Fibroblast of lung (primary cell): Measurements from ENCODE around the gene FRMD4A. TPM values are rescaled to one million over a fixed set of nuclear protein-coding genes. Genes with fewer than 3 reads are reported as not detected.

Experiments used
- DNase-seq, 2 donors: peaks; one replicate each; pipeline versions ENCODE4 v3.0.0 to v3.0.0-alpha.2; 2010; ENCODE audit warnings: low read depth in 2 of 2
- H2AFZ ChIP-seq: 2 replicates; pipeline ENCODE4 v1.5.1; 2012; ENCODE audit warnings: low read length, control low read depth, inconsistent platforms
- H3K27ac ChIP-seq: 2 replicates; pipeline ENCODE4 v1.5.1; 2011; ENCODE audit warnings: low read length, control low read depth; ENCODE audit not compliant: insufficient read depth
- H3K27me3 ChIP-seq: 2 replicates; pipeline ENCODE4 v1.5.1; 2011; ENCODE audit warnings: mild to moderate bottlenecking, low read length; ENCODE audit not compliant: control insufficient read depth, insufficient read depth
- H3K36me3 ChIP-seq: 2 replicates; pipeline ENCODE4 v1.5.1; 2011; ENCODE audit warnings: low read length; ENCODE audit not compliant: control insufficient read depth, insufficient read depth
- H3K4me1 ChIP-seq: 2 replicates; pipeline ENCODE4 v1.5.1; 2011; ENCODE audit warnings: low read length; ENCODE audit not compliant: control insufficient read depth, insufficient read depth; ENCODE audit errors: extremely low read depth
- H3K4me2 ChIP-seq: 2 replicates; pipeline ENCODE4 v1.5.1; 2011; ENCODE audit warnings: low read length, control low read depth; ENCODE audit not compliant: insufficient read depth; ENCODE audit errors: extremely low read depth
- H3K4me3 ChIP-seq, 4 experiments: fragments of 200-600 bp in 1 of 4; sonication (generic) in 1 of 4; replicated peaks in 1 of 4; 2 replicates each; pipeline ENCODE4 v1.5.1; 2011 to 2016; ENCODE audit warnings: low read length in 4 of 4, low read depth in 3 of 4, mild to moderate bottlenecking in 3 of 4, control low read depth in 2 of 4, inconsistent platforms in 1 of 4, mixed read lengths in 1 of 4; ENCODE audit not compliant: insufficient read depth in 1 of 4; ENCODE audit errors: control extremely low read depth in 1 of 4
- H3K79me2 ChIP-seq: 2 replicates; pipeline ENCODE4 v1.5.1; 2012; ENCODE audit warnings: mild to moderate bottlenecking, low read length, inconsistent platforms; ENCODE audit not compliant: control insufficient read depth, insufficient read depth
- H3K9ac ChIP-seq: 2 replicates; pipeline ENCODE4 v1.5.1; 2011; ENCODE audit warnings: mild to moderate bottlenecking, low read length, control low read depth; ENCODE audit not compliant: insufficient read depth
- H3K9me3 ChIP-seq: 2 replicates; pipeline ENCODE4 v1.5.1; 2012; ENCODE audit warnings: low read depth, low read length; ENCODE audit not compliant: control insufficient read depth, insufficient read depth
- H4K20me1 ChIP-seq: 2 replicates; pipeline ENCODE4 v1.5.1; 2011; ENCODE audit warnings: low read length; ENCODE audit not compliant: control insufficient read depth, insufficient read depth; ENCODE audit errors: extremely low read depth
- EZH2 ChIP-seq: IDR thresholded peaks from 2 replicates; pipeline ENCODE4 v1.5.1; 2012; ENCODE audit warnings: low read length, control low read depth, mild to moderate bottlenecking; ENCODE audit errors: missing control alignments
- polyA plus RNA-seq, 2 donors: library from polyadenylated mRNA; depleted of rRNA in 1 of 2; stranded (reverse) in 1 of 2; unstranded in 1 of 2; fragments of >200 nt; gene quantifications; 2 replicates each; pipeline ENCODE4 v1.2.1, GENCODE V29; 2011 to 2012; ENCODE audit warnings: missing spikeins in 1 of 2
- total RNA-seq: library from RNA; depleted of rRNA; stranded (reverse); fragments of >200 nt; gene quantifications from 2 replicates; pipeline ENCODE4 v1.2.1, GENCODE V29; 2014
- TF ChIP-seq, protein P1 (sequence below), 2 donors: IDR thresholded peaks in 1 of 2; conservative IDR thresholded peaks in 1 of 2; 1 replicate in 1 of 2; 2 replicates in 1 of 2; pipeline ENCODE4 v1.5.1; 2011 to 2012; ENCODE audit warnings: low read length in 2 of 2, control low read depth in 1 of 2, inconsistent platforms in 1 of 2, low read depth in 1 of 2, mild to moderate bottlenecking in 1 of 2

The FRMD4A gene
- total and polyA plus RNA-seq, 2 donors (not counting 1 experiment from before 2014, with no cell fraction given): 26.9 to 63.6 TPM

DNA sequence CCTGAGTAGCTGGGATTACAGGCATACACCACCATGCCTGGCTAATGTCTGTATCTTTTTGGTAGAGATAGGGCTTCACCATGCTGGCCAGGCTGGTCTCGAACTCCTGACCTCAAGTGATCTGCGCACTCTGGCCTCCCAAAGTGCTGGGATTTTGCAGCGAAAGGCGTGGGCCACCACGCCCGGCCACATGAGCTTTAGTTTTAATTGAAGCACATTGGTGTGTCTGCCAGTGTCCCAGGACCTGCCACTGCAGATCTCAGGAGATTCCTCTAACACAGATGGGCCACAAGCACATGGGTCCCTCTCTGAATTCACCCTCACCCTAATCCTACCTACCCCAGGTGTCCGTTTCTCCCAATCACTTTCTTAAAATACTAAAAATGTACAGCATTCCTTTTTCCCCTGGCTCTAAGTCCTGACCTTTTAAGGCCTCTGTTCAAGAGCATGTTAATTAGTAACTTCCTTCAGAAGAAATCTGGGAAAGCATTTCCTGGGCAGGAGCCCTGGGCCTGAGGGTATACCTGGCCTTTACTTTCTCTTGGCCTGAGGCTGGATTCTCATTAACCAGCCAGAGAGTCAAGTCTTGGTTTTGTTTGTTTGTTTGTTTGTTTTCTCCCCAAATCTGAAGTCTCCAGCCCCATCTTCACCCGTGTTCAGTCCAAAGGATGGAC, 661.4 kb downstream of the FRMD4A start:
- Histone ChIP-seq H3K4me2 (no peak overlapping the region), H3K9ac (no peak overlapping the region), H3K36me3 (peaks cover 28% of the 10 kb centered on the region), H3K4me1 (no peaks in the 10 kb centered on the region), H4K20me1 (no peaks in the 10 kb centered on the region), H3K79me2 (peaks cover 3% of the 10 kb centered on the region), H3K27ac (no peak overlapping the region), H3K4me3 (no peak overlapping the region), H3K9me3 (no peaks in the 10 kb centered on the region), H3K27me3 (no peaks in the 10 kb centered on the region), H2AFZ (no peak overlapping the region)
- DNase-seq: no peak
- TF ChIP-seq, protein P1, sequence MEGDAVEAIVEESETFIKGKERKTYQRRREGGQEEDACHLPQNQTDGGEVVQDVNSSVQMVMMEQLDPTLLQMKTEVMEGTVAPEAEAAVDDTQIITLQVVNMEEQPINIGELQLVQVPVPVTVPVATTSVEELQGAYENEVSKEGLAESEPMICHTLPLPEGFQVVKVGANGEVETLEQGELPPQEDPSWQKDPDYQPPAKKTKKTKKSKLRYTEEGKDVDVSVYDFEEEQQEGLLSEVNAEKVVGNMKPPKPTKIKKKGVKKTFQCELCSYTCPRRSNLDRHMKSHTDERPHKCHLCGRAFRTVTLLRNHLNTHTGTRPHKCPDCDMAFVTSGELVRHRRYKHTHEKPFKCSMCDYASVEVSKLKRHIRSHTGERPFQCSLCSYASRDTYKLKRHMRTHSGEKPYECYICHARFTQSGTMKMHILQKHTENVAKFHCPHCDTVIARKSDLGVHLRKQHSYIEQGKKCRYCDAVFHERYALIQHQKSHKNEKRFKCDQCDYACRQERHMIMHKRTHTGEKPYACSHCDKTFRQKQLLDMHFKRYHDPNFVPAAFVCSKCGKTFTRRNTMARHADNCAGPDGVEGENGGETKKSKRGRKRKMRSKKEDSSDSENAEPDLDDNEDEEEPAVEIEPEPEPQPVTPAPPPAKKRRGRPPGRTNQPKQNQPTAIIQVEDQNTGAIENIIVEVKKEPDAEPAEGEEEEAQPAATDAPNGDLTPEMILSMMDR (conservative IDR thresholded peaks at IDR 0.05 in 1 of 2, IDR thresholded peaks at IDR 0.05 in 1 of 2; ENCODE audit: low read depth in 1 of 2, low read length in 2 of 2): no peak
- TF ChIP-seq EZH2: no peak

GRCh38 chr10:13668126-13668525, 662.6 kb downstream of the FRMD4A start:
- H3K79me2 ChIP-seq: peaks cover 3% of the 10 kb centered on the region
- H3K36me3 ChIP-seq: peaks cover 28% of the 10 kb centered on the region
- no peak overlapping the region for H3K4me3 ChIP-seq
- no peak overlapping the region for H2AFZ ChIP-seq
- no peaks in the 10 kb centered on the region for H3K9me3 ChIP-seq
- no peak overlapping the region for H3K9ac ChIP-seq
- no peak overlapping the region for H3K27ac ChIP-seq
- DNase-seq: no peak
- H4K20me1 ChIP-seq: no peaks in the 10 kb centered on the region
- no peaks in the 10 kb centered on the region for H3K4me1 ChIP-seq
- no peaks in the 10 kb centered on the region for H3K27me3 ChIP-seq
- TF ChIP-seq EZH2: no peak
- TF ChIP-seq, protein P1 (conservative IDR thresholded peaks at IDR 0.05 in 1 of 2, IDR thresholded peaks at IDR 0.05 in 1 of 2; ENCODE audit: low read depth in 1 of 2, low read length in 2 of 2): no peak
- no peak overlapping the region for H3K4me2 ChIP-seq

DNA sequence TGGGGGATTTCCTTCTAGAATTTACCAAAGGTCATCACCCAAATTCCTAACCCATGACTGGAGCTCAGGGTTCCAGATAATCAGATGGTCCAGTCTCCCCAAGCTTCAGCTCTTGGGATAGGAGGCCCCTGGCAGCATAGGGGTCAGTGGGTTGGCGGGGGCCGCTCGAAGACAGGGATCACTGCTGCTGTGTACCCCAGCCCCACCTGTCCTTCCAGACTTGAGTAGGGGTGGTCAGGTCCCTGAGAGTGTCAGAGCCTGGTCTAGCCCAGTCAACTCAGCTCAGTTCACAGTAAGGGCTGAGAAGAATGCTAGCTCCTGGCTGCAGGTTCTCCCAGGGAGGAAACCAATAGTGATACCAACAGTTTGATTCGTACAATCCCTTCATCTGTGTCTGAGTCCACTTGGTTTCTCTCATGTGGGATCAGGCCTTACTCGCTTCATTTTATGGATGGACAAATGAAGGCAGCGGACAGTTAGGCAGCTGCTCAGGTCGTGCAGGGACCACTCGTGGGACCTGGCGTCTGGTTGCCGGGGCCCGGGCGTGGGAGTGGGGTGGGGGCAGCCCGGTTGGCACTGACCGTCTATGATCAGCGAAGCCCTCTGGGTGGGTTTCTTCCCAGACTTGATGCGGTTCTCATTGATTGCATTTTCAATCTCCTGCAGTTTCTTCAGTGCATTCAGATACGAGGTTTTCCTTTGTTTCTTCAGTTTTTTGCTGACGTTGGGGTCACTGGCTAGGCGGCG, 665.0 kb downstream of the FRMD4A start:
- Histone ChIP-seq H3K27me3 (no peaks in the 10 kb centered on the region), H3K4me1 (peaks cover 5% of the 10 kb centered on the region), H3K36me3 (peaks cover 26% of the 10 kb centered on the region), H2AFZ (no peak overlapping the region), H3K79me2 (no peaks in the 10 kb centered on the region), H3K9ac (no peak overlapping the region), H3K4me3 (no peak overlapping the region), H4K20me1 (no peaks in the 10 kb centered on the region), H3K9me3 (no peaks in the 10 kb centered on the region), H3K27ac (no peak overlapping the region), H3K4me2 (no peak overlapping the region)
- TF ChIP-seq EZH2: no peak
- no peak for DNase-seq
